ENCODE data around the gene LAMP1.
"Not testable (repeated sequence)": the region's sequence is repeated elsewhere in the genome, so short reads cannot be mapped to it uniquely, and the experiment has no call there.

LAMP1 gene

DNA sequence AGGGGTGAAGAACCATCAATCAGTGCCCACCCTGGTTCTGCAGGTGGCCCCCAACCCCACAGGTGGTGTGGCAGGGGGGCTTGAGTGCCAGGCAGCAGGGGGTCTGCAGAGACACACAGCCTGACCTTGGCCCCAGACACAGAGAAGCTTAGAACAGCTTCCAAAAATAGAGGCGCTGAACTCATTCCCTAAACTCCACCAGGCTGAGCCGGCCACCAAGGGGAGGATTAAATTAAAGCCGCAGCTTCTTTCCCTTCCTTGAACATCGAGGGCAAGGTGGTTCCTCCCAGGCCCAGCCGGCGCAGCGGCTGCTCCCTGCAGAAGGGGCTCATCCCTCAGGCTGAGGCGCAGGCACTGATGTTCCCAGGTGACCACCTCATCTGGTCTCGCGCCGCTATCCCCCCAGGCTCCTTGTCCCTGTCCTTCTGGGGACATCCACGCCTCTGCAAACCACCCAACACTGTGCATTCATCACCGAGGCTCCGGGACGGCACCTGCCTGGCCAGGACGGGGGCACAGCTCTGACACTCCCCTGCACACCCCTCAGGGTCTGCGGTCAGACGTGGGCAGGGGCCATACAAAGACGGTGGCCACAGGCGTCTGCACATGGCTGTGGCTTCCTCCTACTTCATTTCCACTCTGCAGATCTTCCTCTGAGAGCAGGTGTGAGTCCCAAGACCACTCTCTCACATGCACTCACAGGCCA is 30.9 kb downstream of the LAMP1 start:
- no peak for DNase-seq (ENCODE audit: low spot score)

DNA sequence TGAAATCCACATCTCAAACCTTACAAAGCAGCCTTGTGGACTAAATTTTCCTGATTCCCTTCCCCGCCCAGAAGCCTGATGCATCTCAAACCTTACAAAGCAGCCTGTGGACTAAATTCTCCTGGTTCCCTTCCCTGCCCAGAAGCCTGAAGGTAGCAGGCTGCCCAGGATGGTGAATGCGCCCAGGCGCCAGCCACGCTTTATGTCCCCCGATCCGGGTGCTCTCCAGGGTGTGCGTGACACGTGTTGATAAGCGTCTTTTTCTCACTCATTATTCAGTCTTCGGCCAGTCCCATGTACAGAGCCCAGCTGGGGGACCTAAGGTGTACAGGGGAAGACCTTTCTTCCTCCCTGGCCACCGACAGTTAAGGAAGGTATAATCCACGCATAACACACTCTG is 31.8 kb downstream of the LAMP1 start:
- no peak for DNase-seq (ENCODE audit: low spot score)

- no peak for DNase-seq (ENCODE audit: low spot score)
These were observed 32.7 kb downstream of the LAMP1 start for GRCh38 chr13:113329656-113330312.

- DNase-seq (ENCODE audit: low spot score), result no peak
These were observed 35.6 kb downstream of the LAMP1 start for GRCh38 chr13:113332615-113333014.

DNA sequence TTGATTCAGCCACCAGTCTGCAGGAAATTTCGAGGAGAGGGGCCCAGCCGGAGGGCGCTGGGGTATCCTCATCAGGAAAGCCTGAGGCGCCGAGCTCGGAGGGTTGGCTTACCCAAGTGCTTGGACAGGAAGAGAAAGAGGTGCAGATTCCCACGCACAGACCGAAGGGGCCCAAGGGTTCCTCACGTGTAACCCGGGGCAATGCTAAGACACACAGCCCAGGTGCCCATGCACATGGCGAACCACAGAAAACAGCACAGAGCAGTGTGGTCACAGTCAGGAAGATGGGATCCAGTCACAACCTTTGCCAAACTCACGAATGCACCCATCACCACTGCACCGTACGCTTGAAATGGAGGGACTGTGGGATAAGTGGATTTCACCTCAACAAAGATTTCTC is 36.0 kb downstream of the LAMP1 start:
- DNase-seq (ENCODE audit: low spot score), result no peak

- DNase-seq (ENCODE audit: low spot score), result no peak
These were observed 40.5 kb downstream of the LAMP1 start for GRCh38 chr13:113337556-113337955.

DNA sequence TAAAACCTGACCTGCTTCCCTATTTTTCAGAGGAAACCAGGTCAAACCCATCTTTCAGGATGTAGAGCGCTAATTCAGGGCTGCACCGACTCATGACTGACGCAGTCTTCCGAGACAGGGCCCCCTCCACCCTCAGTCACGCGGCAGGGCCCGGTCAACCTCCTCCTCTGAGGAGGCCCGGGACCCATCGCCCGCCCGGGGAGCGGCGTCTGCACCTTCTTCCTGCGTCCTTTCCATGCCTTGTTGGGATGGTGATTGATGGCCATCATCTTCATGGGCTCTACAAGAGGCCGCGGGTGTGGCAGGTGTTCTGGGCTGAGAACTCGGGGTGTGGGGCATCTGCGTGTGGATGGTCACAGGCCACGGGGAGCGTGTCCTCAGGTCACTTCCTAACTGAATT is 40.9 kb downstream of the LAMP1 start:
- no peak for DNase-seq (ENCODE audit: low spot score)

- DNase-seq (ENCODE audit: low spot score), result no peak
These were observed 41.4 kb downstream of the LAMP1 start for GRCh38 chr13:113338451-113338850.

GRCh38 chr13:113342820-113343691 is 46.0 kb downstream of the LAMP1 start:
- DNase-seq (ENCODE audit: low spot score), result no peak

- DNase-seq (ENCODE audit: low spot score), result no peak
These were observed 46.6 kb downstream of the LAMP1 start for GRCh38 chr13:113343692-113343968.

GRCh38 chr13:113345486-113345885 is 48.4 kb downstream of the LAMP1 start:
- no peak for DNase-seq (ENCODE audit: low spot score)

DNA sequence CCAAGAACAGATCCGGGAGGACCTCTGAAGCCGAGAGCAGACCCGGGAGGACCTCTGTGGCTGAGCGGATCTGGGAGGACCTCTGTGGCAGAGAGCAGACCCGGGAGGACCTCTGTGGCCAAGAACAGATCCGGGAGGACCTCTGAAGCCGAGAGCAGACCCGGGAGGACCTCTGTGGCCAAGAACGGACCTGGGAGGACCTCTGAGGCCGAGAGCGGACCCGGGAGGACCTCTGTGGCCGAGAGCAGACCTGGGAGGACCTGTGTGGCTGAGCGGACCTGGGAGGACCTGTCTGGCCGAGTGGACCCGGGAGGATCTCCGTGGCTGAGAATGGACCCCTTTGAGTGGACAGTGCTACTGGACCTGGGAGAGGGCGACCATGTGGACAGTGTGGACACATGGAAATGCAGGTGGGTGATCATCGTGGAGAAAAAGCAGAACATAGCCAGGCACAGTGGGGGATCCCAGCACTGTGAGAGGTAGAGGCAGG is 50.7 kb downstream of the LAMP1 start:
- not testable (repeated sequence) for DNase-seq (ENCODE audit: low spot score)

DNA sequence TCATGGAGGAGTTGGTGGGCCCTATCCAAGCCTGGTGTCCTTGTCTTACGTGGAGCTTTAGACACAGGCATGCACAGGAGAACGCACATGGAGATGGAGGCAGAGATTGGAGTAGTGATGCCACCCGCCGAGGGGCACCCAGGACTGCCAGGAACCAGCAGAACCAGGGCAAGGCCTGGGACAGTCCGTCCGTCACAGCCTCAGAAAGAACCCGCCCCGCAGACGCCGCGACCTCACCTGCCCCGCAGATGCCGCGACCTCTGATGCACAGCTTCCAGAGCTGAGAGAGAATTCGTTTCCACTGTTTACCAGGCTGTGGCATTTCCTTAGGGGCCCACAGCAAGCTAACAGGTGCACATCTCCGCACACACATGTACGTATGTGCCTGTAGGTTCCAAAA is 51.6 kb downstream of the LAMP1 start:
- DNase-seq (ENCODE audit: low spot score), result no peak

- DNase-seq (ENCODE audit: low spot score), result no peak
These were observed 52.0 kb downstream of the LAMP1 start for GRCh38 chr13:113349050-113349449.

- no peak for DNase-seq (ENCODE audit: low spot score)
These were observed 52.5 kb downstream of the LAMP1 start for GRCh38 chr13:113349491-113349890.

DNA sequence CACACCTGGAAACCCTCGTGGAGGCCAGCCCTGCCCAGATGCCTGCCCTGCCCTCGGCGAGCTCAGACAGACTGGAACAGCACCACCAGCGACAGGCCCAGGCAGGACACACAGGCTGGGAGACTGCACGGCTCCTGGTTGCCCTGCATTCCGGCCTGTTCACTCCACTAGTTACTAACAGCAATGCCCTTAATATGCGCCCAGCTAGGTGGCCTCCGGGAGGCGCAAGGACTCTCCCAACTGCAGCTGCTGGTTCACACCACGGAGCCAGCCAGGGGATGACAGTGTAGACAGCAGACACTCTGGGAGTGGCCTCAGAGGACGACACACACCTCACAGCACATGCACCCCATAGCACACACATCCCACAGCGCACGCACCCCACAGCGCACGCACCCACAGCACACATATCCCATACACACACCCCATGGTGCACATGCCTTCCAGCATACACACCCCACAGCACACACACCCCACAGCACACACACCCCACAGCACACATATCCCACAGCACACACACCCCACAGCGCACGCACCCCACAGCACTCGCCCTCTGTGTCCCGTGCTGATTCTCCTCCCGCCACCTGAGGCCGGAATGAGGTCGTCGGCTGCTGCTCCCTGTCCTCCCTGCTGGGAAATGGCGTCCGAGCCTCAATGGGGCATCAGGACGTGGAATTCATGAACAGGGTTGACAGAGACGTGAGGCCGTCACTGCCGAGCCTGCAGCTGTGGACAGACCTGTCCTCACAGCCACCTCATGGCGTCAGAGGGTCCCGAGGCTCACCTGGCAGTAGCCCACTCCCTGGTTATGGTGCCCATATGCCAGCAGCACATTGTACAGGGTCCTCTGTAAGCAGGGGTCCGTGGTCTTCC is 53.3 kb downstream of the LAMP1 start:
- peak; percentile 37 for DNase-seq (ENCODE audit: low spot score)

GRCh38 chr13:113350938-113351335 is 53.9 kb downstream of the LAMP1 start:
- DNase-seq (ENCODE audit: low spot score), result no peak

GRCh38 chr13:113351514-113352026 is 54.5 kb downstream of the LAMP1 start:
- no peak for DNase-seq (ENCODE audit: low spot score)

DNA sequence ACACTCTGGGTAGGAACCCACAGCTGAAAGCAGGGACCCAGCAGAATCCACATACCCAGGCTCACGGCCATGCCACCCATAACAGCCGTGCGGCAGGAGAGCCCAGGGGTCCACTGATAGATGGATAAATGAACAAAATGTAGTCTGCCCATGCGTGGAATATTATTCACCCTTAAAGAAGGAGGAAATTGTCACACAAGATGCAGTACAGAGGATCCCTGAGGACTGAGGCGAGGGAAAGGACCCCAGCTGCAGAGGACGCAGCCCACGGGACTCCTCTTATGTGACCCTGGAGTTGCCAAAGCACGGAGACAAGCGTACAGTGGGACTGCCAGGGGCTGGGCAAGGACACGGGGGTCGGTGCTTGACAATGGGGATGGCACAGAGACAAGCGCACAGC is 56.2 kb downstream of the LAMP1 start:
- DNase-seq (ENCODE audit: low spot score), result no peak

GRCh38 chr13:113354831-113355610 is 58.0 kb downstream of the LAMP1 start:
- DNase-seq (ENCODE audit: low spot score), result no peak

DNA sequence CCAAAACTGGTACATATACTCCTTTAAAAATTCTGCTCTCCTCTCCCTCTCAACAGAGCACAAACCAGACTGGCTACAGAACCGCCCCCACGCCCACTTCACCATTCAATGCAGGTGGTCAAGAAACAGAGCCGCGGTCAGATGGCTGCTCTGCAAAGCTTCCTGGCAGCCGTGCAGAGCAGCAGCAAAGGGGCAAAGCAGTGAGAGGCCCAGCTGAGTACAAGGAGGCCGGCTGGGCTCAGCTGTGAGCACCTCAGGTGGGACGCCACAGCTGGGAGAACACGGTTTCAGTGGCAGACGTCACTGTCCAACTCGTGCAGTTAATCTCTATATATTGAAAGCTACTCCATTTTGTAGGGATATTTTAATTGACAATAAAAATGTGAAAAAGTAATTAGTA is 58.6 kb downstream of the LAMP1 start:
- DNase-seq (ENCODE audit: low spot score), result no peak

All from NAMALWA (cell line).